ENCODE measurements around the gene FOXO6.

The FOXO6 gene

DNA sequence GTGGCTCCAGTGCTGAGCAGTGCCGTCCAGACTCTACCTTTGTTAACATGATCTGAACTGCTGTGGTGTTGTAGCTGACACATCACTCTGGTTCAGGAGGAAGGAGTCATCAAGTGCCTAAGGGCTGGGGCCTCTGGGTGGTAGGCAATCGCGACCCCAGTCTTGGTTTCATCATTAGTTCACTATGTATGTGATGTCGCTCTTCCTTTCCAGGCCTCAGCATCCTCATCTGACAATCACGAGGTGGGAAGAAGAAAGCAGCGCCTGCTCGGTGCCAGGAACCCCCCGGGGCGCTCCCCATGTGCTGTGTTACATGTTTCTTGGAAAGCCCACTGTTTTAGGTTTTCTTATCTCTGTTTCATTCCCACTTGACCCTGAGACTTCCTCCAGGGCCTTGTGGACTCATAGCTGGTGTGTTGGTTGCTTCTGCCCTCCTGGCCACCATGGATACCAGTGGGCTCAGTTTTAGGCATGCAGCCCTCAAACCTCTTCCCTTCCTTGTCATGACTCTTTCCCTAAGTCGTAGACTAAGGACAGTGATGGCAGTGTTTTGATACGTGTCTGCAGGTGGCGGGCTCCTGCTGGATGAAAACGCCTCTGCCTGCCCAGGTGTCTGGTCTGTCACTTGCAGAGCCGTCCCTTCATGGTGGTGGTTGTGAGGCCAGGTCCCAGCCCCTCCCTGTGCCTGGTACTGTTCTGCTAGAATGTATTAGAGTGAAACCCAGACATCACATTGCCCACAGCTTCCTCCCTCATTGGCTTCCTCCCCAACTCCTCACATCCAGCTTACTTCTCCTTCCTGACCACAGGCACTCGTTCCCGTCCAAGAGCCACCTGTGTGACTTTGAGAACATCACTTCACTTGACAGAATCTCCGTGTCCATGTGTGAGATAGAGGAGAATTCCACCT lies 17.2 kb upstream of the FOXO6 start:
- no peak for TF ChIP-seq TOX (CRISPR knock-in tag; IDR thresholded peaks at IDR 0.05; ENCODE audit: borderline replicate concordance)
- TF ChIP-seq SNAI2 (CRISPR knock-in tag; IDR thresholded peaks at IDR 0.05): no peak
- TF ChIP-seq CSDC2 (CRISPR knock-in tag; IDR thresholded peaks at IDR 0.05): no peak
- TF ChIP-seq ZNF565 (CRISPR knock-in tag; conservative IDR thresholded peaks at IDR 0.05; ENCODE audit: low read depth): no peak
- no peak for TF ChIP-seq PATZ1 (CRISPR knock-in tag; IDR thresholded peaks at IDR 0.05; ENCODE audit: borderline replicate concordance)
- no peak for TF ChIP-seq TCF4 (CRISPR knock-in tag; IDR thresholded peaks at IDR 0.05; ENCODE audit: borderline replicate concordance)
- no peak for TF ChIP-seq BACH2 (CRISPR knock-in tag; IDR thresholded peaks at IDR 0.05; ENCODE audit: borderline replicate concordance)
- no peak for ATAC-seq

DNA sequence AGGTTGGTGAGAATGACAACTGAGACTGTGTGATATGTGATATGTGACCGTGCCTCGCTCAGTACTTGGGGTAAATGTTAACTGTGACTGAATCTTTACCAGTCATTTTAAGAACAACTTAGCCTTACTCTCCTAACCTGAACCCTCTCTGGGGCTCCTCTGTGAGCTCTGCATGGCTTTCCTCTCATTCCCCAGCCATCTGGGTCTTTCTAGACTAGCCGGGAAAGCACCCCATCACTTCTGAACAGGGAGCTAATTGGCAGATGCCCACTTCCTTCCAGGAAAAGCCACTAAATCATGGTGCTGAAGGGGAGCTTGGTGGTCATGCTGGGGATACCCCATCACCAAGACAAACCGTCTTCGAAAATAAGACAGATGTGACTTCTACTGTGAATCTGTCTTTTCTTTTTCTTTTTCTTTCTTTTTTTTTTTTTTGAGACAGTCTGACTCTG lies 16.5 kb upstream of the FOXO6 start:
- no peak for TF ChIP-seq ZC3H10 (CRISPR knock-in tag; IDR thresholded peaks at IDR 0.05)
- no peak for TF ChIP-seq CREB5 (CRISPR knock-in tag; IDR thresholded peaks at IDR 0.05; ENCODE audit: low read depth)
- TF ChIP-seq ZNF70 (CRISPR knock-in tag; IDR thresholded peaks at IDR 0.05): no peak
- TF ChIP-seq ISL1 (CRISPR knock-in tag; IDR thresholded peaks at IDR 0.05): no peak
- TF ChIP-seq POU6F1 (CRISPR knock-in tag; IDR thresholded peaks at IDR 0.05; ENCODE audit: borderline replicate concordance, low read depth): no peak
- no peak for TF ChIP-seq PPARA (CRISPR knock-in tag; IDR thresholded peaks at IDR 0.05; ENCODE audit: borderline replicate concordance)
- TF ChIP-seq, protein P1, sequence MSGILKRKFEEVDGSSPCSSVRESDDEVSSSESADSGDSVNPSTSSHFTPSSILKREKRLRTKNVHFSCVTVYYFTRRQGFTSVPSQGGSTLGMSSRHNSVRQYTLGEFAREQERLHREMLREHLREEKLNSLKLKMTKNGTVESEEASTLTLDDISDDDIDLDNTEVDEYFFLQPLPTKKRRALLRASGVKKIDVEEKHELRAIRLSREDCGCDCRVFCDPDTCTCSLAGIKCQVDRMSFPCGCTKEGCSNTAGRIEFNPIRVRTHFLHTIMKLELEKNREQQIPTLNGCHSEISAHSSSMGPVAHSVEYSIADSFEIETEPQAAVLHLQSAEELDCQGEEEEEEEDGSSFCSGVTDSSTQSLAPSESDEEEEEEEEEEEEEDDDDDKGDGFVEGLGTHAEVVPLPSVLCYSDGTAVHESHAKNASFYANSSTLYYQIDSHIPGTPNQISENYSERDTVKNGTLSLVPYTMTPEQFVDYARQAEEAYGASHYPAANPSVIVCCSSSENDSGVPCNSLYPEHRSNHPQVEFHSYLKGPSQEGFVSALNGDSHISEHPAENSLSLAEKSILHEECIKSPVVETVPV (CRISPR knock-in tag; IDR thresholded peaks at IDR 0.05): no peak
- no peak for TF ChIP-seq TOX (CRISPR knock-in tag; IDR thresholded peaks at IDR 0.05; ENCODE audit: borderline replicate concordance)
- no peak for TF ChIP-seq RARB (CRISPR knock-in tag; IDR thresholded peaks at IDR 0.05)
- TF ChIP-seq BACH2 (CRISPR knock-in tag; IDR thresholded peaks at IDR 0.05; ENCODE audit: borderline replicate concordance): no peak
- no peak for TF ChIP-seq GLIS3 (CRISPR knock-in tag; IDR thresholded peaks at IDR 0.05)
- no peak for TF ChIP-seq CSDC2 (CRISPR knock-in tag; IDR thresholded peaks at IDR 0.05)
- TF ChIP-seq ZFP30 (CRISPR knock-in tag; IDR thresholded peaks at IDR 0.05): no peak
- TF ChIP-seq ESRRG (CRISPR knock-in tag; IDR thresholded peaks at IDR 0.05): no peak
- ATAC-seq: no peak

DNA sequence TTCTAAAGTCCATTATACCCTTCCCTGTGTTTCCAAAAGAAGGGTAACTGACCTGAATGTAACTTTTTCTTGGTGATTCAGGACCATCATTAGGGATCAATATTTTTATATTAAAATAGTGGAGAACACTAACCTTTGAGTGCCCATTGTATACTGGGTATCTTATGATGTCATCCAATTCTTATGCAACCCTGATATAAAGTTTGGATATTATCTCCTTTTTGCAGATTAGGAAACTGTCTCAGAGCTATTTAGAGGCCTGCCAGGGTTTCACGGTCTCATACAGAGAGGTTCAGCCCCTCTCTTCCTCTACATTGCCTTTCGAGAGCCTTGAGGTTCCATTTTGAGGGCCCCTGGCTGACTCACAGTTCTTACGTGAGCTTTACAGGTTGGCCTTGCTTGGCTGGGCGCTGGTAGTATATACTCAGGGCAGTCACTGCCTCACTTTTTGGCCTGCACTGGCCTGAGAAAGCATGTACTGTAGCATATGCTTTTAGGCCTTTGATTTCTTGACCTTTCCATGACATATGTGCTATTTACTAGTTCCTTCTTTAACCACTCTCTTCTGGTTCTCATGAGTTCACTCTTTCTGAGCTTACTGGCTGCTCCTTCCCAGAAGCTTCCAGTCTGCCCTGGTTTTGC lies 15.7 kb upstream of the FOXO6 start:
- ATAC-seq: no peak
- TF ChIP-seq SNAI2 (CRISPR knock-in tag; IDR thresholded peaks at IDR 0.05) (no peak), TSHZ2 (CRISPR knock-in tag; IDR thresholded peaks at IDR 0.05) (no peak), ESRRG (CRISPR knock-in tag; IDR thresholded peaks at IDR 0.05) (no peak), CREB5 (CRISPR knock-in tag; IDR thresholded peaks at IDR 0.05; ENCODE audit: low read depth) (no peak), TCF4 (CRISPR knock-in tag; IDR thresholded peaks at IDR 0.05; ENCODE audit: borderline replicate concordance) (no peak), ZFP30 (CRISPR knock-in tag; IDR thresholded peaks at IDR 0.05) (no peak), ZNF8 (CRISPR knock-in tag; IDR thresholded peaks at IDR 0.05) (no peak), POU6F1 (CRISPR knock-in tag; IDR thresholded peaks at IDR 0.05; ENCODE audit: borderline replicate concordance, low read depth) (no peak), ZNF565 (CRISPR knock-in tag; conservative IDR thresholded peaks at IDR 0.05; ENCODE audit: low read depth) (no peak), RARB (CRISPR knock-in tag; IDR thresholded peaks at IDR 0.05) (no peak), OSR1 (CRISPR knock-in tag; IDR thresholded peaks at IDR 0.05) (no peak)
- TF ChIP-seq, protein P1 (CRISPR knock-in tag; IDR thresholded peaks at IDR 0.05): no peak
